GM13977 (cell line): Measurements from ENCODE around the gene RNASE1.
"Not testable (repeated sequence)": the region's sequence is repeated elsewhere in the genome, so short reads cannot be mapped to it uniquely, and the experiment has no call there.

ENCODE experiments used
- DNase-seq: peaks from one replicate; pipeline ENCODE4 v3.0.0; 2012; ENCODE audit warnings: low spot score
- in situ Hi-C: fragments of 300-500 bp; cut with MboI; formaldehyde crosslinking; loops from one replicate; pipeline ENCODE4 v1.12.0; 2022; ENCODE audit warnings: low sequenced_read_pairs, low pct_unique_long_range_greater_than_20kb, mixed read lengths, inconsistent platforms; ENCODE audit not compliant: unreplicated experiment
- TF ChIP-seq, protein P1 (sequence below): IDR thresholded peaks from 2 replicates; pipeline ENCODE4 v1.5.1; 2012; ENCODE audit warnings: mild to moderate bottlenecking, control low read depth; ENCODE audit not compliant: insufficient read depth; ENCODE audit errors: extremely low read depth, missing control alignments

The RNASE1 gene

DNA sequence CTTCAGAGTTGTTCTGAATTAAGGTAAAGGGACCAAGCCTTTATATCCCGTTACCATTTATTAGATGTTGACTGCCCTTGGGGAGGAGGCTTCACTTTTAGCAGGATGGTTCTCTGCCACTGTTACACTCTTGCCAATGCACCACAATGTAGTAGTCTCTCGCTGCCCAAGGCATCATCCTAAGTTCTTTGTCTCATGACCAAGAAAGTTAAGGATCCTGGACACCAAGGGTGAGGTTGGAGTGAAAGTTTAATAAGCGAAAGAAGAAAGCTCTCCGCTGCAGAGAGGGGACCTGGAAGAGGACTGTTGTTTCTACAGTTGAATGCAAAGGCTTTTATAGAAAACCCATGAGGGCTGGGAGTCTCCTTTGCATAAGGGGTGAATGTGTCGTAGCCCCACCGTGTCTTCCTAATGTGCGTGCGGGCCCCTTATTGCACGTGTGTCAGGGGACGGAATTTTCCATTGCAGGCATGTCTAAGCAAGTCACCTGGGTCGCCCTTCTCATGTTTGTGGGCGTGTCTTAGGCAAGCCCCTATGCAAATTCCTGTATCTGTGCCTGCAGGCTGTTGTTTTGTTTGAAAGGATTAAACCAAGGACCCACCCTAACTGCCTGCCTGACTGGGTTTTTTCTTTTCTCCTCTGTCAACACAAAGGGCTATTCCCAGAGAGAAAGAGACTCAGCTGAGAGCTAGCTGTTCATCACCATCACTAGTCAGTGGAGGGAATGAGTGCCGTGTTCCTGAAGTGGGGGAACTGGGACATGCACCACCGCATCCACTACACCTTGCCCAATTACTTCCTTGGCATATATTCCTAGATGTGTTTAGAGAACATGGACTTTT, 17.6 kb upstream of the RNASE1 start:
- TF ChIP-seq, protein P1, sequence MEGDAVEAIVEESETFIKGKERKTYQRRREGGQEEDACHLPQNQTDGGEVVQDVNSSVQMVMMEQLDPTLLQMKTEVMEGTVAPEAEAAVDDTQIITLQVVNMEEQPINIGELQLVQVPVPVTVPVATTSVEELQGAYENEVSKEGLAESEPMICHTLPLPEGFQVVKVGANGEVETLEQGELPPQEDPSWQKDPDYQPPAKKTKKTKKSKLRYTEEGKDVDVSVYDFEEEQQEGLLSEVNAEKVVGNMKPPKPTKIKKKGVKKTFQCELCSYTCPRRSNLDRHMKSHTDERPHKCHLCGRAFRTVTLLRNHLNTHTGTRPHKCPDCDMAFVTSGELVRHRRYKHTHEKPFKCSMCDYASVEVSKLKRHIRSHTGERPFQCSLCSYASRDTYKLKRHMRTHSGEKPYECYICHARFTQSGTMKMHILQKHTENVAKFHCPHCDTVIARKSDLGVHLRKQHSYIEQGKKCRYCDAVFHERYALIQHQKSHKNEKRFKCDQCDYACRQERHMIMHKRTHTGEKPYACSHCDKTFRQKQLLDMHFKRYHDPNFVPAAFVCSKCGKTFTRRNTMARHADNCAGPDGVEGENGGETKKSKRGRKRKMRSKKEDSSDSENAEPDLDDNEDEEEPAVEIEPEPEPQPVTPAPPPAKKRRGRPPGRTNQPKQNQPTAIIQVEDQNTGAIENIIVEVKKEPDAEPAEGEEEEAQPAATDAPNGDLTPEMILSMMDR, result no peak
- DNase-seq, result no peak
- in situ Hi-C loops, result no loop called here

DNA sequence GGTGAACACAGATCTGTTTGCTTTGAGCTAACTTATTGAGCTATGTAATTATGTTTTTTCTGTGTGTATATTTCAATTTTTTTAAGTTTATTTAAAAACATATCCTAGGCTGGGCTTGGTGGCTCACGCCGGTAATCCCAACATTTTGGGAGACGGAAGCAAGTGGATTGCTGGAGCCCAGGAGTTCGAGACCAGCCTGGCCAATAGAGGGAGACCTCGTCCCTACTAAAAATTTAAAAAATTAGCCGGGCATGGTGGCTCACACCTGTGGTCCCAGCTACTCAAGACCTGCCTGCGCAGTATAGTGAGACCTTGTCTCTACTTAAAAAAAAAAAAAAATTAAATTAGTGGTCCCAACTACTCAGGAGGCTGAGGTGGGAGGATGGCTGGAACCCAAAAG, 16.2 kb upstream of the RNASE1 start:
- in situ Hi-C loops, result no loop called here
- TF ChIP-seq, protein P1, result no peak
- no peak for DNase-seq

DNA sequence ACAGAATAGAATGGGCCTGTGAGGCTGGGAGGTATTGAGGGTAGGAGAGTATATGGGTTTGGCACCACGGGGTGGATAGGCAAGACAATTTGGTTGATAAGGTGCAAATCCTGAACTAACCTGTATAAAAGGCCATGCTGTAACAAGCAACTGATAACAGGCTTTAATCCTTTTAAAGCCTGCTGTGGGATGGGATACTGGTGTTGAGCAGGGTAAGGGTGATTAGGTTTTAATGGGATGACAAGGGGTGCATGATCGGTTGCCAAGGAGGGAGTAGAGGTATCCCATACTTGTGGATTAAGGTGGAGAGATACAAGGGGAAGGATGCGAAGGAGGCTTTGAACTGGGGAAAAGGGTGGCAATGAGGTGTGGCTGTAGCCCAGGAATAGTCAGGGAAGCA, 13.3 kb upstream of the RNASE1 start:
- DNase-seq, in situ Hi-C loops: not testable (repeated sequence)

DNA sequence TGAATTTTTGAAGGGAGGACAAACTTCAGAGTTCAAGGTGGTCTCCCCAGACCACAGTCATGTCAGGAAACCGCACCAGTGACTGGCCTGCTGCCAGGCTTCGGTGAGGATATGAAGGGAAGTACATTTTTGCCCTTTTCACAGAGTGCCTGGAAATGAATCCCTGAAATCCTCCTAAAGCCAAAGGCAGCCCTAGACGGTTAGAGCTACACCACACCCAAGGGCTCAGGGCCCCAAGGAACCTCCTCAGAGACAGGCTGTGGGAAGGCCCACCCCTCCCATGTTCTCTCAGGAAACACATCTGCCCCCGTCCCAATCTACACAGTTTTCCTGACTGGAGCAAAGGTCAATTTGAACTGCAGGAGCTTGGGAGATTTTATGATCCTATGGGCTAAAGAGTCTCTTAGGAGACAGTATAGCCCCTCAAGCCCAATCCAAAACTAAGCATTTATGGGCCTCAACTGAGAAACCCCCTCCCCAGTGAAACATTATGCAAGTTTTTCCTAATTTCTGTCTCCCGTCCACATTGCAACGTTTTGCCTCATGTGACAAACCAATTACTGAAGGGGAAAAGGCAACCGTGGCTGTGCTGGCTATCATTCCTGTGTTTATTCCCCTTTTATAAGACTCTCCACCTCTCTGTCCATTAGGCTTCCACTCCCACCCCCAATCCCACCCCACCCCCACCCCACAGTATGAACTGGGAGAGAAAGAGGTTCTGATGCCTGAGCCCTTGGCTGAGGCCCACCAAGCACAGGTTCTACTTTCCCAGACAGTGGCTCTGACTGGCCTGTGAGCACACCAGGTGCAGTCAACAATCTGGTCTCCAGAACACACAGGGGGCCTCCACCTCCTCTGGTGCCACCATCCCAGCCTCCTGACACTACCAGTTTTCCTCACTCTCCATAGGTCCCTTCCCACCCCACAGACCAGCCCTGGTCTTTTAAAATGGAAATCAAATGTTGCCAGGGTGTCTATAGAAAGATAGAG, 9.6 kb upstream of the RNASE1 start:
- TF ChIP-seq, protein P1, result no peak
- DNase-seq, result no peak
- in situ Hi-C loops, result no loop called here

DNA sequence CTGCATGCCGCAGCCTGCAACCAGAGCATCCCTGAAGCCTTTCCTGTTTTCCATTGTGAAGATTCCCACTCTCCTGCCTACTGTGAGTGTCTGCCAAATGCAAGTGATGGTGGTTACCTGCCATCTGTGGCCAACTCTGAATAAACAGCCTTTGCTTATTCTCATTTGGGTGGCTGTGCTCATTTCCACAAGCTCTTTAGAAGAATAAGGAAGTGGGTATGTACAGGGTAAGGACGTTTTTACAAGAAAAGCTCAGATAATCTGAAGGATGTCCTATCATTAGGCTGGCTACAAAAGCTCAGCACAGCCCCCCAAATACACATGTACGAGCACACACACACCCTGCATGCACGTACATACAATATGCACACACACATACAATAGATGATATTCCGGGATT, 7.3 kb upstream of the RNASE1 start:
- TF ChIP-seq, protein P1, result no peak
- in situ Hi-C loops, result no loop called here
- no peak for DNase-seq

DNA sequence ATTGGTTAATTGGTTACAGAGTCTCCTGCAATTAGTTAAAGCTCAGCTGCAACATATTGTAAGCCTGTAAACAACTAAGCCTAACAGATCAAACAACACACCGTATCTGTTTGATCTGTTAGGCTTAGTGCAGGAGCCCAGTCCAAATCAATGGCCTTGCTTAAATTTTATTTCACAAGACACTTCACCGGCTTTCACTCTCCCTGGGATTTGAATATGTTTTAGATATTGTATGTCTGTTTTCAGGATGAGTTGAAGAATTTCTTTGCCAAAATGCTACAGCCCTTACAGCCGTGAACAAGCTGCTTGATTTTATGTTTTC, 5.5 kb upstream of the RNASE1 start:
- in situ Hi-C loops, result no loop called here
- TF ChIP-seq, protein P1, result no peak
- no peak for DNase-seq
